EH (cell line): ENCODE results near the gene SYMPK.
"Not testable (repeated sequence)": the region's sequence is repeated elsewhere in the genome, so short reads cannot be mapped to it uniquely, and the experiment has no call there.

Experiments used
- DNase-seq: peaks from one replicate; pipeline ENCODE4 v3.0.0-alpha.2; 2015; ENCODE audit warnings: low read depth

SYMPK gene

DNA sequence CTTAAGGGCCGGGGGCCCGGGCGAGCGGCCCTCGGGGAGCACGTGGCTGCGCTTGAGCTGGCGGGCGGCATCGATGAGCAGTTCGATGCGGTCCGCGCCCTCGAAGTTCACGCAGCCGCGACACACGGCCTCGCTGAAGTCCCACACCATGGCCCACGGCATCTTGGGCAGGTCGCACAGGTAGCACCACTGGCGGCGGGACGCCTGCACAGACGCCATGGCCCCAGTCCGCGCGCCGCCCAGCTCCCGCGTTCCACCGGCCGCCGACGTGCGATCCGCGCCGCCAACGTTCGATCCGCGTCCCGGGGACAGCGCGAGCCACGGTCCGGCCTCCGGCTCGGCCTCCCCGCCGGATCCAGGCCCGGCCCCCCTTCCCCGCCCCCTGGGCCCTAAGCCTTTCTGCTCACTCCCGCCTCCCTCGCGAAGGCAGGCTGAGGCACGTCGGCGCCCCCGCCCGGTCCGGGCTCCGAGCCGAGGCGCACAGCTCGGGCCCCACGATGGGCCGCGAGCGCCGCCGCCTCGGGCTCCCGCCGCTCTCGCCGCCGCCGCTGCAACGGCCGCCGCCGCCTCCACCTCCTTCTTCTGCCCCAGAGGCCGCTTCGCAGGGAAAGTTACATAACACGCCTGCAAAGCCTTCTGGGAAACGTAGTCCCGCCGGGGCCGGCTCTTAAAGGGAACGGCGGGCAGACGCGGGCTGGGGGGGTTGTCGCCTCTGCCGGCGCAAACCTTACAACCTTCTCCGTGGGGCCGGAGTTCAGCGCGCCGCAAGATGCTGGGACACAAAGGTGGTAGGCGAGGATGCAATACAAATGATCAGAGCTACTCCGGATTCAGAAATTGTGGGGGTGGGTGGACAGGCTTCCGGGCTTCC lies 22.8 kb upstream of the SYMPK start, which contains the start of gene IRF2BP1:
Gene IRF2BP1 (minus strand): TSS at position 586 of the 871 bp plus-strand sequence. CDS start 367 bp downstream, at position 219.
- DNase-seq = peak; percentile 93

DNA sequence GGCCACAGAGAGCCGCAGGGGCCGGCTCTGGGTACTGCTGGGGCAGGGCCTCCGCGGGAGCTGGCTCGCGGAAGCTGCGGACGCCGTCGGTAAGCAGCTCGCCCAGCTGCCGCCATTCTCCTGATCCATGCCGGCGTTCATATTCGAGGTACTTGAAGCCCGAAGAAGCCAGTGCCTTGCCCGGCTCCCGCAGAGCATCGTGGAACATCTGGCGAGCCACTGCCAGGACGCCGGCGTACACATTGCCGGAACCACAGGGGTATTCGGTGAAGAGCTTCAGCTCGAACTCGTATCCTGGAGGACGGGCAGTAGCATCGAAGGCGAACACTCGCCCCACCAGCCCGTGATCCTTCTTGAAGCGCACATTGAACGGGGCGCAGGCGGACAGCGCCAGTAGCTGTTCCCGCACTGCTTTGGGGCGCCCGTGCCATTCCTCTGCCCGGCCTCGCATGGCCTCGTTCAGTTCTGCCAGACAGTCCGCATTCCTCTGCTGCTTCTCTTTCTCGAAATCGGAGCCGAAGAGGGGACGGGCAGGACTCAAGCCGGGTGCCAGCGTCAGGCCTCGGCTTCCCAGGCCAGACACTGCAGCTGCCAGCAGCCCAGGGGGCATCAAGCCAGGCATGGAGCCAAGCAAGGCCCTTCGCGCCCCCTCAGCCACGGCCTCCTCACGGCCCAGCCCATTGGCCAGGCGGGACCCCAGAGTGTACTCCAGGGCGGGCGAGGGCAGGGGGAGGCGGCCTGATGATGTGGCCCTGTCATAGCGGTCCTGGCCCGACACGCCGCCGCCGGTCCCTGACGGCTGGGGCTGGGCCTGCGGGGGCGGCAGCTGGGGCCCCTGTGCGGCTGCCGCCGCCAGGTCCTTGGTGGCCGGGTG lies 22.0 kb upstream of the SYMPK start:
- no peak for DNase-seq

DNA sequence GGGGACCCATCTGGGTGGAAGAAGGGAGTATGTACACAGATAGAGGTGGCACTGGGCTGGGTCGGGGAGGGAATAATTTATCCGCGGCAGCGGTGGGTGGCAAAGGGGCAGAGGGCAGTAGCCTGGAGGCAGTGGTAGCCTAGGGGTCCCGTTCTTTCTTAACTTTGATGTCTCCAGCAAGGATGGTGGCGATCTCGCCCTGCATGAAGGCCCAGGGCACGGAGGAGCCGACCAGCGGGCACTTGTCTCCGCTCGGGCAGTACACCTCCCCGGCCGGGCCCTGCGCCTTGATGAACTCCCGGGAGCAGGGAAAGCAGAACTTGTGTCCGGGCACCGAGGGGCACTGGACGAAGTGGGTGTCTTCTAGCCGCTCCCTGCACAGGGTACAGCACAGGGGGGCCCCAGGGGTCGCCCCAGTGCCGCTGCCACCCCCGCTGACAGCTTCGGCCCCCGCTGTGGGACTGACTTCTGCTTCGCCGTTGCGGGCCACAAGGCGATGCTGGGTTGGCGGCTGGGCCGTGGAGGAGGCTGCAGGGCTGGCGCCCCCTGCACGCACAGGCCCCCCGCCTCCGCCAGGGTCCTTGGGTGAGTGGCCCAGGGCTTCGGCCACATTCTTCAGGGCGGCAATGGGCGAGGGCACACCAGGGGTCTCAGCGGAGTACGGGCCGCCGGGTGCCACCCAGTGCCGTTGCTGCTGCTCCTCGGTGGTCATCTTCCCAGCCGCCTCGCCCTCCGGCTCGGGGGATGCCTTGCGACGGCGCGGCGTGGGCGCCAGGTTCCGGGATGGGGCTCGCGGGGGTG lies 21.1 kb upstream of the SYMPK start:
- DNase-seq = no peak

DNA sequence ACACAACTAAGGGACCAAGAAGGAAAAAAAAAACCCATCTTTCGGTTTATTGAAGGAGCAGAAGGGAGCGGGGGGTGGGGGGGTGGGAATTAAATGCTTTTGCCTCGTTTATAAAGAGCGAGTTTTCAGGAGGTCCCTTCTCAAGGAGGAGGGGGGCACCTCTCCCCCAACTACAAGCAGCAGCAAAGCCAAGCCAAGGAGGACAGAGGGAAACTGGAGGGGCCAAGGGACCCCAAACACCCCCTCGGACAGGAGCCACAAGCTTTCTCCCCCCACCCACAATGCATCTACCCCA lies 20.6 kb upstream of the SYMPK start:
- DNase-seq = no peak

DNA sequence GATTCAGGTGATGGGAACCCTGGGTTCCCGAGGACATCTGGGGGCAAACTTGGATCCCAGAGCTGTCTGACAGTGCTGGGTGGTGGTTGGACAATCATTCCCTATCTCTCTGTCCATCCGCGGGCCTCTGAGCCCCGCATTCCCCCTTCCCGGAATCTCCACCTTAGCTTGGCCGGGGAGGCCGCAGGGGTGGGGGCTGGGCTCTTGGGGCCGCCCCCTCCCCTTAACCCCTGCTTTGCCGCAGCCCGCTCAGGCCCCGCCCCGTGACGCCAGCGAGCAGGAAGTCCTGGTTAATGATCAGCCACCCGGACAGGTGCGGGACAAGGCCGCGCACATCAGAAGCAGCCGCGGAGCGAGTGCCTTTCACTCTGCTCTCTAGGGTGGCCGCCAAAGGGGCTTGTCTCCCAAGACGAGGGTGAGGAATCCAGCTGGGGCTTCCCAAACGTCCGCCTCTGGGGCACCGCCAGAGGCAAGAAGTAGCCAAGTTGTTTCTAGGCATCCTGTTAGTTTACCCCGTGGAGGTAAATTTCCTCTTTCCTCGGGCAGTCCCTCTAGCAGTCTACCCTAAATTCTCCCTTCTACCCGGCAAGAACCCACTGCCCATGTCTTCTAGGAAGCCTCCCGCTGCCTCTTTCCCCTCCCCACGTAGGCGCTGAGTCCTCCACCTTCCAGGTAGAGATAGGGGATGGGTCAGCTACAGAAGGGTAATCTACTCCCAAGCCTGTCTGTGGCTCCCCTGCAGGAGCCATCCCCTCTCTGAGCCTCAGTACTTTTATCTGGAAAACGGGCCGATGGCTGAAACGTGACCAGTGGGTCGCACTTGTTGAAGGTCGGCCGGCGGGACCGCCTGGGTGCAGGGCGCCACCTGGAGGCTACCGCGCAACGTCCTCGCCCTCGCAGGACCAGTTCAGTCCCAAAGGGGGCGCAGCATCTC lies 20.0 kb upstream of the SYMPK start:
- peak; percentile 74 for DNase-seq

DNA sequence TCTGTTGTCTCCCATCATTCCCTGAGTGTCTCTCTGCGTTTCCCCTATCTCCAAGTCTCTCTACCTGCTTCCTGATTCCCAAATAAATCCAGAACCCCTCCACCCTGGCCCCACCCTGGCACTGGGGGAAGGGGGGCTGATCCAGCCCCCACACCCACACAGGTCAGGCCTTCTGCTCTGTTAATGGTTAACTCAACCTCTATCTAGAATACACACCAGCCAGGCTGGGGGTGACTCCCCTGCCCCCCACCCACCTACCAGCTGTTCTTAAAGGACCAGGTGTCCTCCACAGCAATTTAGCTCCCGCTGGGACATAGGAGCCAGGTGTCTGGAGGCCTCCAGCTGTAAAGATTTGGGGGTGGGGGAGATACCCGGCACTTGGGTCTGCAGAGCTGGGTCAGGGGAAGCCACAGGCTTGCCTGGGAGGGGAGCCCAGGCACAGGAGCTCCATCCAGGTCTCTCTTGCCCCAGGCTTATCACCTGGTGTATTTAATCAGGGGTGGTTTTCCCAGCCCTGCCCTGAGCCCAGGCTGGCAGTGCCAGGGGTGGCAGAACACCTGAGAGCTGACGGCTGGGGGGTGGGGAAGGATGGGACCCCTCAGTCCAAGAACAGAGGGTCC lies 19.1 kb upstream of the SYMPK start:
- no peak for DNase-seq

DNA sequence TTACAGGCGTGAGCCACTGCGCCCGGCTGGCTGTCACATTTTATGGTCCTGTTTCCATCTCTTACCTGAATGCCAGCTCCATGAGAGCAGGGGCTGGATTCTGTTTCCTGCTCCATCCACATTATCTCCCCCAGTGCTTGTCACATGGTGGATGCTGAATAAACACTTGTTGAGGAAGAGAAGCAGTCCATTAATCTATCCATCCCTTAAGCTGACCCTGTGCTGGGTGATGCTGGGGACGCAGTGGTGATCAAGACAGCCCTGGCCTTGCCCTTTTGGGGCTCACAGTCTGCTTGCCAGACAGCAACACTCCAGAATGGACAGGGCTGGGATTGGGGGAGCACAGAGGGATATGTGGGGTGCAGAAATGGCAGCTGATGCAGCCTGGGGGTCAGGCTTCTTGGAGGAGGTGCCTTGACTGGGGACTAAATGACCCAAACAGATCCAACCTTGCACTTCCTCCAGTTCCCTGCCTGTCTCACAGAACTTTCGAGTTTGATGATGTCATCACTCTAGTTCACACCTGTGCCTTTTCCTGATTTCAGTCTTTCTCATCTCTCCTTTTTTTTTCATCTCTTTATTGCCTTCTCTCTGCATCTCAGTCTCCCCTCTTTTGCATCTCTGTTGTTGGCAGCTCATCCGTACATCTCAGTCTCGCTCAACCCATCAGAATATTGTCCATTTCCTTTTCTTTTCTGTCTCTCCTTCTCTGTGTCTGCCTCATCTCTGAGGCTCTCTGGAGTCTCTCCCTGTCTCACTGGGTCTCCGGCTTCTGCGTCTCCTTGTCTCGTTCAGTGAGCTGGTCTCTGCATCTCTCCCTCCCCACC lies 18.3 kb upstream of the SYMPK start:
- DNase-seq = no peak

DNA sequence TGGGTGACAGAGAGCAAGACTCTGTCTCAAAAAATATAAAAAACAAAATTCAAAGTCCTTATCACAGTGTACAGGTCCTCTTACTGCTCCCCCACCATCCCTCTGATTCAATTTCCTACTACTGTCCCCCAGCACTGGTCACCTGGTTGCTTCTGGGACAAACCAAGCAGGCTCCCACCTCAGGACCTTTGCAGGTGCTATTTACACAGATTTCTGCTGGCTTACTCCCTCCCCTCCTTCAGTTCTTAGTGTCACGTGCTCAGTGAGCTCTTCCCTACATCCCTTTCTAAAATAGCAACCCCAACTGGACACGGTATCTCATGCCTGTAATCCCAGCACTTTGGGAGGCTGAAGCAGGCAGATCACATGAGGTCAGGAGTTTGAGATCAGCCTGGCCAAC lies 17.0 kb upstream of the SYMPK start:
- DNase-seq = no peak

DNA sequence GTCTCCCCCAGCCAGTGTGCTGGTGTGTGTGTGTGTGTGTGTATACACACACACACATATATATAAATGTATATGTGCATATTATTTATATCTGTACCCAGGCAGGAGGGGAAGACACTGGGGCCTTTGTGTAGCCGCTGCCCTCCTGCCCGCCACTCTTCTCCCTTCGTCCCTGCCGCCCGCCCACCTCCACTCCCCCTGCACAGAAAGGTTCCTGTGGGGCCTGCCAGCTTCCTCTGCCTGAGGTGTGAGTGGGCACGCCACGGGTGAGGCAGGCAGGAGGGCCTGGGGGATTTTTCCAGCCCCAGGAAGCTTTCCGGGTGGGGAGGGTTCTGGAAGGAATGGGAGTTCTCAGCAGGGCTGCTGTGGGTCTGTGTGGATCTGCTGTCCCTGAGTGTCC lies 16.1 kb upstream of the SYMPK start:
- DNase-seq = no peak

DNA sequence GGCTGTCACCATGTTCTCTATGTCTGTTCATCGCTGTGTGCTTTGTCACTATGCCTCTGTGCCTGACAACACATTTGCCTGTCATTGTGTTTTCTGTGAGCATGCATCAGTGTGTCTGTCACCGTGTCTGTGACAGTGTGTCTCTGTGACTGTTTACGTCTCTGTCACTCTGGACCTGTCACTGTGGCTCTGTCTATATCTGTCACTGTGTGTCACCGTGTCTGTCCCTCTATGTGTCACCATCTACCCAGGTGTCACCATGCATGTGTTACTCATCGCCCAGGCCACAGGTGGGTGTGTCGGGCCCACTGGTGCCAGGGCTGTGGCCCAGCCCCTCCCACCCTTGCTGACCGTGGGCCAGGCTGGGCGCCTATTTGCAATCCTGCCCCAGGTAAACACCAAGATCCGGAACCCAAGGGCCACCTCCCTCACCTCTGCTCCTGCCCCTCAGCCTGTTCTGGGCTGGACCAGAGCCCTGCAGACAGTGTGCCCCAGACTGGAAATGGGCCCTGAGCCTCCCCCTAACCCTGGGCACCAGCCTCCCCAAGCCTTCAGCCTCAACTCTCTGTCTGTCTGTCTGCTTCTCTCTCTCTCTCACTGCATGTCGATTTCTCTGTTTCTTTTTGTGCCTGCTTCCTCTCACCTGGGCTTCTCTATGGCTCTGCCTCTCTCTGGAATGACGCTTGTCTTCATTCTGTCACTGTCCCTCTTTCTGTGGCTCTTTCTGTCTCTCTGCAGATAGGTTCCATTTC lies 15.3 kb upstream of the SYMPK start:
- DNase-seq = no peak

DNA sequence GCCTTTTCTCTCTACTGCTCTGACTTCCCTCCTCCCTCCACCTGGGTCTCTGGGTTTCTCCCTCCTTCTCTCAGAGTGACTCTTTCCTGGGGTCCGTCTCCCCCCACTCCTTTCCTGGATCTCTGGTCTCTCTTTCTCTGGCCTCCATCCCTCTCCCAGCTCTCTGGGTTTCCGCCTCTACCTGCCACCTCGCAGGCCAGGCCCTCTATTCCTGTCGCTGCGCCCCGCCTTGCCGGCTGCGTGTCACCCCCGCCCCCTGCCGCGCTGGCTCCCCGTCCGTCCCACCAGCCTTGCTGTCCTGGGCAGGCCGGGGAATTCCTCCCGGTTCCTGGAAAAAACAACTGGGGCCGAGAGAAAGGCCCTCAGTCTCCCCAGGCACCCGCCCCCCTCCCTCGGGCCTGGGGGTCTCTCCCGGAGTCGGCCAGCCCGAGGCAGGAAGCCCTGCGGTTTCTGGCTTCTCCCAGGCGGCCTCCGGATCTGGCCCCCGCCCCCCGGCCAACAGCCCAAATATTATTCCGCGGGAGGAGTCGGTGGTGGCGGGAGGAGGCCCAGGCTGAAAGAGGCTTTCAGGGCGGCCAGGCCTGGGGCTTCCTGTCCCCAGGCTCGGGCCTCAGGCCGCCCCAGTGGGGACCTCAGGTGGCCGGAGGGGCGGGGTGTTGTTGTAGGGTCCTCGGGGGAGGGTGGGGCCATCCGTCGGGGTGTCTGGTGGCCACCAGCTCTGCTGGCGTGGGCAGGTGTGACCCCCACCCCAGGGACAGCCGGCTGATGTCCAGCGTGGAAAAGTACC lies 13.7 kb upstream of the SYMPK start:
- peak; percentile 41 for DNase-seq

DNA sequence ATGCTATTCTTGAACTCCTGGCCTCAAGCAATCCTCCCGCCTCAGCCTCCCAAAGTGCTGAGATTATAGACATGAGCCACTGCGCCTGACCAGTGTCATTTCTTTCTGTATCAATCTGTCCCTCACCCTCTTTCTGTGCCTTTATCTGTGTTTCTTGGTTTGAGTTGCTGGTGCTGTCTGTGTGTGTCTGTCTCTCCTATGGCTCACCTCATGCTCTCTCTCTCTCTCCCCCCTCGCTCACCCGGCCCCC lies 13.1 kb upstream of the SYMPK start:
- DNase-seq = no peak

DNA sequence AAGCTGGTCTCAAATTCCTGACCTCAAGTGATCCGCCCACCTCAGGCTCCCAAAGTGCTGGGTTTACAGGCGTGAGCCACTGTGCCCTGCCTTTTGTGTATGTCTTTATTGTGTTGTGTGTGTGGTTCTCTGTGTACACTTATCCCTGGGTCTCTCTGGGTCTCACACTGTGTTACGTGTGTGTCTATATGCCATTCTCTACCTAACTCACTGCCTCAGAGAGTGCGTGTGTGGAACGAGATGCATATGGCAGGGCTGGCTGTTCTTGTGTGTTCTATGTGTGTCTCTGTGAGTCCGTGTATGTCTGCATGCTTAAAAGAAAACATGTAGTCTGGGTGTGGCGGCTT lies 11.6 kb upstream of the SYMPK start:
- DNase-seq = no peak

DNA sequence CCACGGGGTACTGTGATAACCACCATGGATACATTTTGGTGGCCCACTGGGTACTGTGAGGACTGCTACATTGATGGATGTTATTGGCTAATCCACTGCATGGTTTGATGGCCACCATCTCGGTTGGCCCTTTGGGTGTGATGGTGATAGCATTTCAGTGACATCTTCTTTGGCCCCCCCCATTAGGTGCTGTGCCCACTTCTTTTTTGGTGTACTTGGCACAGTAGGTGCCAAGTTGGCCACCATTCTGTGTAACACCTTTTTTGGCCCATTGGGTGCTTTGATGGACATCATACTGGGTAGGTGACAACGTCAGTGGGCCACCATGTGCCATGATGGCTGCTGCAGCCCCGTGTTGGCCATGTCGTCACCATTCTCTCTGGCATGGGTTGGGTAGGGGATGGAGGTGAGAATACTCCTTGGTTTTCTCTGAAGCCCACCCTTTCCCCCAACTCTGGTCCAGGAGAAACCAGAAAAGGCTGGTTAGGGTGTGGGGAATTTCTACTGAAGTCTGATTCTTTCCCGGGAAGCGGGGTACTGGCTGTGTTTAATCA lies 10.3 kb upstream of the SYMPK start:
- DNase-seq = no peak

DNA sequence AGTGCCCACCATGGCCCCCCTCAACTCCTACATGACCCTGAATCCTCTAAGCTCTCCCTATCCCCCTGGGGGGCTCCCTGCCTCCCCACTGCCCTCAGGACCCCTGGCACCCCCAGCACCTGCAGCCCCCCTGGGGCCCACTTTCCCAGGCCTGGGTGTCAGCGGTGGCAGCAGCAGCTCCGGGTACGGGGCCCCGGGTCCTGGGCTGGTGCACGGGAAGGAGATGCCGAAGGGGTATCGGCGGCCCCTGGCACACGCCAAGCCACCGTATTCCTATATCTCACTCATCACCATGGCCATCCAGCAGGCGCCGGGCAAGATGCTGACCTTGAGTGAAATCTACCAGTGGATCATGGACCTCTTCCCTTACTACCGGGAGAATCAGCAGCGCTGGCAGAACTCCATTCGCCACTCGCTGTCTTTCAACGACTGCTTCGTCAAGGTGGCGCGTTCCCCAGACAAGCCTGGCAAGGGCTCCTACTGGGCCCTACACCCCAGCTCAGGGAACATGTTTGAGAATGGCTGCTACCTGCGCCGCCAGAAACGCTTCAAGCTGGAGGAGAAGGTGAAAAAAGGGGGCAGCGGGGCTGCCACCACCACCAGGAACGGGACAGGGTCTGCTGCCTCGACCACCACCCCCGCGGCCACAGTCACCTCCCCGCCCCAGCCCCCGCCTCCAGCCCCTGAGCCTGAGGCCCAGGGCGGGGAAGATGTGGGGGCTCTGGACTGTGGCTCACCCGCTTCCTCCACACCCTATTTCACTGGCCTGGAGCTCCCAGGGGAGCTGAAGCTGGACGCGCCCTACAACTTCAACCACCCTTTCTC lies 9.4 kb upstream of the SYMPK start:
- no peak for DNase-seq

DNA sequence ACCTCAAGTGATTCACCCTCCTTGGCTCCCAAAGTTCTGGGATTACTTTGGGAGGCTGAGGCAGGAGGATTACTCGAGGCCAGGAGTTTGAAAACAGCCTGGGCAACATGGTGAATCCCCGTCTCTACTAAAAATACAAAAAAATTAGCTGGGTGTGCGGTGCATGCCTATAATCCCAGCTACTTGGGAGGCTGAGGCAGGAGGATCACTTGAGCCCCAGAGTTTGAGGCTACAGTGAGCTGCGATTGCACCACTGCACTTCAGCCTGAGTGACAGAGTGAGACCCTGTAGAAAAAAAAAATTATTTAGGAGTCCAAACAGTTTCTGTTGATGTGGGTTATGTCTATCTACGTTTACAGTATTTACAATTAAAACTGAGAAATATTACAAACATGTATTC lies 7.9 kb upstream of the SYMPK start:
- DNase-seq = no peak

DNA sequence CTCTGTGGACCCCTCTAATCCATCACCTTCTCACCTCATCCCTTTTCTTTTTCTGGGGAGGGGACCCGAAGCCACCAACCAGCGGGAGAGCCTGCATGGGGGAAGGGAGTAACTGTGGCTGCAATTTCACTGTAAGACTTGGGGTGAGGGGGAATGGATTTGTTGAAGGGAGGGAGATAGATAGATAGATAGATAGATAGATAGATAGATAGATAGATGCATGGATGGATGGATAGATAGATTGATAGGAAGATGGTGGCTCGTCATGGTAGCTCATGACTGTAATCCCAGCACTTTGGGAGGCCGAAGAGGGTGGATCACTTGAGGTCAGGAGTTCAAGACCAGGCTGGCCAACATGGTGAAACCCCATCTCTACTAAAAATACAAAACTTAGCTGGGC lies 4.3 kb upstream of the SYMPK start:
- not testable (repeated sequence) for DNase-seq
